ENCODE data around the gene SGCD.
"Not testable (repeated sequence)": the region's sequence is repeated elsewhere in the genome, so short reads cannot be mapped to it uniquely, and the experiment has no call there.

SGCD gene

DNA sequence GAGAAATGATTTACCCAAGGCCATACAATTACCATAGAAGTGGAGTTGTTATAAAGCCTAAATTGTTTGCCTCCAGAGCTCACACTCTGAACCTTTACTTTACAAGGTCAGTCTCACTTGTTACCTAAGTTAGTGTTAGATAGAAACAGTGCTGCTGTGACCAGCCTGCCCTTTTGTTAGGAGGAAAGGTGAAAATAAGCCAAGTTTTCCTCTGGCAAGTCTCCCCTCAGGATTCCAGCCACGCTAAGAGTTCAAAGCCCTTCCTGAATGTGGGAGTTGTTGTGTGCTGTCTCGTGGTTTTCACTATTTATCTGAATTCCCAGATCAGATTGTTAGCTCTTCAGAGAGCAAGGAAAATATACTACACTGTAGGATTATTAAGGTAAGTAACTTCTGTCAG lies 260.0 kb downstream of the SGCD start:
- DNase-seq, result no peak

DNA sequence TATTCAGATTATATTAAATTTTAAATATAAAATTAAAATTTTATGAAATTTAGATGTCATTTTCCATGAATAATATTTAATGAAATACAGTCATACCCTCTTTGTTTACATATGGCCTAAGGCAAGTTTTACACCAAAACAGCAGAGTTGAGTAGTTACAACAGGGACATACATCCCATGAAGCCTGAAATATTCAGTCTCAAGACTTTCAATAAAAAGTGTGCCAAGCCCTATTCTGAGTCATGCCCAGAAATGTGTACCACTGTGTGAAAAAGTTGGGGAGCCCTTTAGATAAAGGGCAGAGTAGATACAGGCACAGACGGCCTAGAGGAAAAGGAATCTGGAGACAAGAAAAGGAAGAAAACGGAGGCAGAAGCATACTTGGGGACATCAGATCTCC lies 261.3 kb downstream of the SGCD start:
- DNase-seq, result no peak

DNA sequence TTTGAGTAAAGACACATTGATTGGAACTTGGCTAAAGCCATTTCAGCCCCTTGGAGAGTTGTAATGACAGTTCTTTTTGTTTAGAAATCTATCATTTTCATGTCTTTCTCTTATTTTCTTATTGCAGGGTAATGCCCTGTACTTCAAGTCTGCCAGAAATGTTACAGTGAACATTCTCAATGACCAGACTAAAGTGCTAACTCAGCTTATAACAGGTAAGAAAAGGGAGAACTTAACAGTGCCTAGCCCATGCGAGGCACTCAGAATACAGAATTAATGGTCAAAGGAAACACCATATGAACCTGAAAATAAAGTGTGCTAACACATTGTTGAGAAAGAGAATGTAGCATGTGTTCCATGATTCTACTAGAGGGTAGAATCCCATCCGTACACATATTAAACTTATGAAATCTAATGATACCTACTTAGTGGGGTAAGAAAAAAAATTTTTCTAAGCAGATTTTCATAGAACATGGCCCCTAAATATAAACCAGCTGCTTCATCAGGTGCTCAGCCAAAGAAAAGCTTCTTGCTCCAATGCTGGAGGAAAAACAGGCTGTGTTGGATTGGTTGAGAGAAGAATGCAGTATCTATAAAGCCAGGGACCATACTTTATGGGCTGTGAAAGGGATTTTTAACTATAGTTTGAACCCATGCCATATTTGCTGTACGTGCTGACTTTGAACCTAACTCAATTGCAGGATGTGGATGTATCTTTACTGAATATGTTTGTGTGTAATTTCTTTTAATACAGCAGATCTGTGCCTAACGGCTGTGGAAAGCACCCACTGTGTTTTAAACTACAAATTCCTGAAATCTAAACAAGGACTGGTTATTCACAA lies 262.4 kb downstream of the SGCD start:
- DNase-seq, result no peak

DNA sequence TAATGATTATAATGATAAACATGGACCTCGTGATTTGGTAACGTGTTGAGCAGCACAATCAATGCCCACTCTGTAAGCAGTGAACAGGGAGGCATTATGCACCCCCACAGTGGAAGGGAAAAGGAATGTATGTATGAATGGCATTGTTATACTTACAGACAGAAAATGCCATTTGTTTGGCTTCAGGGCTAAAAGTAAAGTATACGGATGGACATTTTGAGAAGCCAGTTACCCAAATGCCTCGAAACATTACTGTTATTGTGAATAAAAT lies 262.9 kb downstream of the SGCD start:
- DNase-seq, result no peak

DNA sequence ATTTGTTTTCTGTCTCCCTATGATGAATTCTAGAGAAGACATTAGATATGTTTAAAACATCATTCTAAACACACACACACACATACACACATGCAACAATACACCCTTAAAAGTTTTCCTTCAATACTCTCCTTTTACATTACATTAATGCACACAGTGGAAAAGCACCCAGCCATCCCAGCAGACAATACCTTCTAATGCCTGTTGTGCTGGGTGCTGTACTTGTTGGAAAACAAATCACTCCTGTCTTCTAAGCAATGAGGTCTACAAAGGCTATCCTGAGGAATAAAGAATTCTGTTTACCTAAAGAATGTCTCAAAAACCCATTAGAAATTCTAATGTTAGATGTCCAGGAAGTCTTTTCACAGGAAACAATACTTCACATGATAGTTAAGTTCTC lies 264.0 kb downstream of the SGCD start:
- no peak for DNase-seq

DNA sequence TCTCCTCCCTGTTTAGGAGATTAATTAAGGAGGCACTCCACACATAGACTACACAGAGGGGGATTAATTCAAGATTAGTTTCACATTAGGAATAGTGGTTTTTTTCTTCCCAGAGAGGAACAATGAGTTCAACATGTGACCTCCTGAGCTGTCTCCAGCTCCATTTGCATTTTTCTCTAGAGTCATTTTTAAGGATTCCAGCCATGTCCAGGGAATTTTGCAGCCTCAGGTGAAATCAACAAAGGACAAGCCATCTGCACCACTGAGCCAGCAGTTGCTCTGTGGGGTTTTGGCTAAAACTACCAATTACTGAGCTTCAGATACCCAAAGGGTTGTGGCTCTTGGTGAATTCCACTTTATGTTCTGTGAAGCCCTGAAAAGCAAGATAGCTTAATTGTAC lies 264.7 kb downstream of the SGCD start:
- no peak for DNase-seq

DNA sequence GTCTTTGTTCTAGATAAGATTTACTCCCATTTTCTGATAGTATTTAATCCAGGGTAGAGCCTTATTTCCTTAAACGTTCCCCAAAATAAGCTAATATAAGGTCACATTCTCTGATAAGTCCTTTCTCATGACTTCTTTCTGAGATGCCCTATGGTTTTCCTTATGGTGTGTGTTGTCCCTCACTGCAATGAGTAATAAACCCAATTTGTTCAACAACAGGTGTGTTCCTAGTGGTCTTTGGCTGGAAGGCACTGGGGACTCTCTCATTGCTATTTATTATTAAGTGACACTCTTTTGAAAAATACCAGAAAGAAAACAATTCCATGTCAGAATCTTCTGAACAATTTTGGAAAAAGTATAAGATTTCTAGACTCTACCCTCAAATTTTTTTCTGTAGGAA lies 266.6 kb downstream of the SGCD start:
- DNase-seq, result no peak

DNA sequence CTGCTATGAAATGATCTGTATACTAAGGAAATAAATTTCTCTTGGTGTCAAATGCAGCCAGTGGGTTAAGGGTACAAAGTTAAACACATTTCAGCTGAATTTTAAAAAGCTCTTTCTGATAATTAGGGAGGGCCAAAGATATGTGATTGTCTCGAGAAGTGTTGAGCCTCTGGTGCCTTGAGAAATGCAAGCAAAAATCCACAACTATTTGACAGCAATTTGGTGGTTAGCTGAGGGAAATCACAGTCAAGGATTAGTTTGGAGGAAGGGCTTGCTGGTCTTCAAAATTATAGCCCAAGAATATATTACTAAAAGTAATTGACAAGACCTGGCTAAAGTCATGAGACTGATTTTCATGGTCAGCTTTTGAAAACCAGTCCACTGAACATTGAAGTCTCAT lies 267.4 kb downstream of the SGCD start:
- no peak for DNase-seq

DNA sequence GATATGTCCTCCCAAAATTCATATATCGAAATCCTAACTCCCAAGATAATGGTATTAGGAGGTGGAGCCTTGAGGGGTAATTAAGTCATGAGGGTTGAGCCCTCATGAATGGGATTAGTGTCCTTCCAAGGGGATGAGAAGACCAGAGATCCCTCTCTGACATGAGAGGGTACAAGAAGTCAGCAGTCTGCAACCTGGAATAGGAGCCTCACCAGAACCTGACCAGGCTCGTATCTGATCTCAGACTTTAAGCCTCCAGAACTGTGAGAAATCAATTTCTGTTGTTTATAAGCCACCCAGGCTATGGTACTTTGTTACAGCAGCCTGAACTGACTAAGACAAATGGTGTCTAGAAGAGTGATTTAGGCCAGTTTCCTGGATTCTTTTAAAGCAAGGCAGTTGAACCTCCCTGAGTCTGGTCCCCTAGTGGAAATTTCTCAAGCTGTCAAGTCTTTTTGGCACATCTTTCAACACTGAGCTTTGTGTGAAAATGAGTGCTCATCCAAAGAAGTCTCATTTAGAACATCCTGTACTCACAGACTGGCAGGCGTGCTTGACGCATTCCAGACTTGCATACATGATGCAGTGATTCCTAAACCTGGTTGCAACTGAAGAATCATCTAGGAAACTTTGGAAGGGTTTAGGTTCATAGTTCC lies 268.3 kb downstream of the SGCD start:
- no peak for DNase-seq

DNA sequence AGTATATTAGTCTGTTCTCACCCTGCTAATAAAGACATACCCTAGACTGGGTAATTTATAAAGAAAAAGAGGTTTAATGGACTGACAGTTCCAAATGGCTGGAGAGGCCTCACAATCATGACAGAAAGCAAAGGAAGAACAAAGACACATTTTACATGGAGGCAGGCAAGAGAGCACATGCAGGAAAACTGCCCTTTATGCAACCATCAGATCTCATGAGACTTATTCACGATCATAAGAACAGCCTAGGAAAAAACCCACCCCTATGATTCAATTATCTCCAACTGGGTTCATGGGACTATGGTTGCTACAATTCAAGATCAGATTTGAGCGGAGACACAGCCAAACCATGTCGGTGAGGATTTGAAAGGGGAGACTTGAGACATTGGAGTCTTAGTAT lies 270.3 kb downstream of the SGCD start:
- no peak for DNase-seq

DNA sequence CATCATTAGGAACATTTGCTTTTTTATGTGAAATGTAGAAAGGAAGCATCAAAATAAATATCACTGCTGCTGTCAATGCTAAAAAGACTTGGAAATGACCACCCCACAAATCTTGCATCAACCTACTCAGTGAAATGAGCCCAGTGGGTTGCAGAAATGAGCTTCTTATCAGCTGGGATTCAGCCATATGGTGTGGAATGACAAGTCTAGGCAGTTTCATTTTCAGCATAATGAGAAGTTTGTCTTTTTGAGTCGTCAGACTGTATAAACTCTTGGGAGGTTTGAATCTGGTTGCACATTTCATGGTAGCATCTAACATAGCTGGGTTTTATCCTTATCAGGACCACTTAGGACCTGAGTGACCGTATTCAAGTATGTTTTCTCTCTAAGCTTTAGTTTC lies 272.0 kb downstream of the SGCD start:
- DNase-seq, result no peak

DNA sequence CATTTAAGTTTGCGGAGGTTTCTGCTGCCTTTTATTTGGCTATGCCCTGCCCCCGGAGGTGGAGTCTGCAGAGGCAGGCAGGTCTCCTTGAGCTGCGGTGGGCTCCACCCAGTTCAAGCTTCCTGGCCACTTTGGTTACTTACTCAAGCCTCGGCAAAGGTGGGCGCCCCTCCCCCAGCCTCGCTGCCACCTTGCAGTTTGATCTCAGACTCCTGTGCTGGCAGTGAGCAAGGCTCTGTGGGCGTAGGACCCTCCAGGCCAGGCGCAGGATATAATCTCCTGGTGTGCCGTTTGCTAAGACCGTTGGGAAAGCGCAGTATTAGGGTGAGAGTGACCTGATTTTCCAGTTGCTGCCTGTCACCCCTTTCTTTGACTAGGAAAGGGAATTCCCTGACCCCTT lies 283.6 kb downstream of the SGCD start:
- DNase-seq, result not testable (repeated sequence)

DNA sequence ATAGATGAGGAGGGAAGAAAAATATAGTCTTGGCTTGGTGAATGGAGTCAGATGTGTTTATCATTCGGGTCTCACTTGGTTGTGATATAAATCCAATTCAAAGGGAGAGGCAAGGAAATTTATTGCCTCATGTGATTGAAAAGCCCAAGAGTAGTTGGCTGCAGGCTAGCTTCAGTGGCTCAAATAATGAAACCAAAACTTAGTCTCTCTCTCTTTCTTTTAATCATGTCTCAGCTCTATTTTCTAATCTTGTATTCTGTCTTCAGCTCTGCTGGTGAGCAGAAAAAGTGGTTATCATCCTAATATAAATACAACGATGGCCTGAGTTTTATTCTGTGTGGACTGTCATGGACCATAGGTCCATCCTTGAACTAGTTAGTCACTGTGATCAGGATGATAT lies 288.9 kb downstream of the SGCD start:
- DNase-seq, result no peak

DNA sequence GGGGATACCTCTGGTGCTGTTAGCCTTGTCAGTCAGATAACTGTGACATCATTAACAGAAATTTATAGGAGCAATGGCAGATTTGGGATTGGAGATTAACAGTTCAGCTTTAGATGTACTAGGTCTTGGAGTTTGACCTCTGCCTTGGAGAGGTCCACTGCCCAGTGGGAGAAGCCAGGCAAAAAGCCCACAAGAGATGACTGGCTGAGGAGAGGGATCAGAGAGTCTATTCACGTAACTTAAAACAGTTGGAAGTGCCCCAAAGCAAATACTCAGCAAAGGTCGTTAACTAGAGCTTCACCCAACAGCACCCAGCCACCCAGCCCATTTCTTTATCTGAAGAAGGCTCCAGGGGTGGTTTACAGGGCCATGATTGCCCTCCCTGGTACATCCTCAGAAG lies 290.5 kb downstream of the SGCD start:
- DNase-seq, result no peak

DNA sequence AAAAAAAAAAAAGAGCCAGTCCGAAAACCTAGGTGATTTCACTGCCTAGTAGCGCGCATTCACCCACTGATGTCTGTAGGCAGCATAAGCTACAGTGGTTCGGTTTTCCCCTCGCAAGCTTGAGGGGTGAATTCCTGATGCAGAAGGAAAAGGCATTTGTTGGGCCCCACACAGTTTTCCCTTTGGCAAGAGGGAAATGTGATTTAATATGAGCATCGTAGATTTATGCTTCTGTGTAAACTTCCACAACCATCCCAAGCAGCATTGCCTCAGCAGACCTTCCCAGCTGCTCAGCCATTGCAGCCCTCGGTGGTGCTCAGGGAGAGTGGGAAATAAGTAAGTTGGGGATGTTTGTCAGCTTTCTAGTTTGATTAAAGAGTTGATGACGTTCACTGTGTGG lies 291.6 kb downstream of the SGCD start:
- no peak for DNase-seq

DNA sequence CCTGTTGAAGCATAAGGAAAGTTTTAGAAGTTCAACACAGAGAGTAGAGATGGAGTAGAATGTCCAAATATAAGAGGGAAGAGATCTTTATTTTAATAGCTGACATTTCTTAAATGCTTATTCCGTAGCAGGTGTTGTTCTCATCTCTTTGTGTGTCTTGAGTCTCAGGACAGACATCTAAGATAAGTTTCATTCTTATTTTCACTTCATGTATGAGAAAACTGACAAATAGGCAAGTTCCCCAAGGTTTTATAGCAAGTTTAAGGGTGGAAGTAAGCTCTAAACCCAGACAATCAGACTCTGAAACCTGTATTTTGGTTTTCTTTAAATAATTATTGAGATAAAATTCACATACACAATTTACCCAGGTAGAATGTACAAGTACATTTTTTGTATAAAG lies 294.8 kb downstream of the SGCD start:
- DNase-seq, result no peak

DNA sequence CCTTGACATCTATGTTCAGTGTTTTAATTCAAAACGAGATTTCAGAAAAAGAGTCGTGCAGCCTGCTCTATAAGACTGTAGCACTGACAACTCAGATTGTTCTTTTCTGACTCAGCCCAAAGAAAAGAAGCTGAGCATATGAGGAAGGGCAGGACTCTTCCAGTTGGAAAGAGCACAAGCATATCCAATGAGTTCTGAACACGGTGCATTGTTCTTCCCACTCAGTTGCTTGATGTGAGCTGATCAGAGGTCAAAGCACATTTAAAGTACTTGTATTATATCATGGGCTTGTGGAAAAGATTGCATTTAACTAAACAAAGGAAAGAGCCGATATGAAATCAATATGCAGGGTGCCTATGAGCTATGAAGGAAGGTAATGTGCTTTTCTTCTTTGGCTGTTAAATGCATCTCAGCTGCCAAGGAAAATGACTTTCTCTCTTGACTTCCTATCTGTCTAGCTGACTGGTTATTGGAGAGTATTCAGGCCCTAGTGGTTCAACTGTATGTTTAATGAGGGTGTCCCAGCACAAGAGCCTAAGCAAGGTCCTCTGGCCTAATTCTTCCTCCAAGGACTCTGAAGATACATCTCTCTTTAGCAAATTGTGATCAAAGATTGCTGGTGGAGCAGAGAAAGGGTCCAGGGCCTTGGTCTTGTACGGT lies 296.5 kb downstream of the SGCD start:
- no peak for DNase-seq

DNA sequence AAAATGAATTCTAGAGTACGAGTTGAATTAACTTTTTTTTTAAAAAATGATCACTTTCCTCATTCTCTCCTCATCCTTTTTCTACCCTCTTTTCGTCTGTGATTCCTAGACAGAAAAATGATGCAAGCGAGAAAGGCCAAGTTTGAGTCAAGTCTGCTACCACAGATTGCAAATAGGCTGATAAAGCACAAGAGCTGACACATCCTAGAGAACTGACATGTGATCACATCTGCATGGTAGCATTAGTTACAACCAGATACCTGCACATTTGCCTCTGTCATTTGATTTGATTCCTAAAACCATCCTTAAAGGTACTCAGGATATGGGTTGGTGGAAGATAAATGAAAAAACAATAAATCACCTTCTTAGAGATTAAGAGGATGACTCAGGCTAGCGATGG lies 297.7 kb downstream of the SGCD start:
- DNase-seq, result no peak

DNA sequence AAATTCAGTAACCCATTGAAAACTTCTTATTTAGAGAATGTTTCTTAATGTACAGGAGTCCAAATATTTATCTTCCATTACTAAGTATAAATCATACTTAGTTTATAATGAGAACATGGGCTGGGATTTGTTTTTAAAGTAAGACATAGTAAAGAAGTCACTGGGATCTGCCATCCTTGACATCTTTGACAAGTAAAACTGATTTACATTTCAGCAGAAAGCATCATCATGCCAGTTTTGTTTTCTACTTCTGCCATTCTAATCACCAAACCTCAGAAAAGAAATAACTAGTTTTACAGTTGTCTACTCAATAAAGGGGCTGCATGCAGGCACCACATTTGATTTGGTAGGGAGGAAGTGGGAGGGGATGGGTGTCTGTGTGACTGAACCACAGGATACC lies 301.5 kb downstream of the SGCD start:
- DNase-seq, result no peak

DNA sequence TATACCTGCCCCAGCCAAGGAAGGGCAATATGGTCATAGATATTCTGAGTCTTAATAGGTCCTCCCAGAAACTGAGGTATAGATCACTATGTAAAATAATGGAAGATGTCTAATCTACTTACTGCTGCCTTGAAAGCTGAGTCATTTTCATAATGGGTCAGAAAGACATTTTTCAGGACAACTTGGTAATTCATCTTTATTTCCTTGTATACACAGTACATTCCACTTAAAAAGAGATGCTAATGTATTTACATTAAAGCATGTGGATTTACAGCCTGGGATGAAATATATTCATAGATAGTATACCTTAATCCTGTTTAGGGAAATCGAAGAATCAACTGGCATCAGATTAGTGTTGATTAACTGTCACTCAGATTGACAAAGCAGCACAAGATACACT lies 304.0 kb downstream of the SGCD start:
- no peak for DNase-seq

DNA sequence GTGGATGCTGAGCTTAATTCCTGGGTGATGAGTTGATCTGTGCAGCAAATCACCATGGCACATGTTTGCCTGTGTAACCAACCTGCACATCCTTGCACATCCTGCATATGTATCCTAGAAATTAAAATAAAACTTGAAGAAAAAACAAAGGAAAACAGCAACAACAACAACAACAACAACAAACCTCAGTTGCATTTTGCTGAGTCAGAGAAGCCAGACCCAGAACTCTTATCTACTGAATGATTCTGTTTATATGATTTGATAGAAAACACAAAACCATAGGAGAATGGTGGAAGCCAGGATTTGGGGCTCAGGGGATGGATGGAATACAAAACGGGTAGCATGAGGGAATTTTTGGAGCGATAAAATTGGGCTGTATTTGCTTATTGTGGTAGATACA lies 307.3 kb downstream of the SGCD start:
- no peak for DNase-seq

DNA sequence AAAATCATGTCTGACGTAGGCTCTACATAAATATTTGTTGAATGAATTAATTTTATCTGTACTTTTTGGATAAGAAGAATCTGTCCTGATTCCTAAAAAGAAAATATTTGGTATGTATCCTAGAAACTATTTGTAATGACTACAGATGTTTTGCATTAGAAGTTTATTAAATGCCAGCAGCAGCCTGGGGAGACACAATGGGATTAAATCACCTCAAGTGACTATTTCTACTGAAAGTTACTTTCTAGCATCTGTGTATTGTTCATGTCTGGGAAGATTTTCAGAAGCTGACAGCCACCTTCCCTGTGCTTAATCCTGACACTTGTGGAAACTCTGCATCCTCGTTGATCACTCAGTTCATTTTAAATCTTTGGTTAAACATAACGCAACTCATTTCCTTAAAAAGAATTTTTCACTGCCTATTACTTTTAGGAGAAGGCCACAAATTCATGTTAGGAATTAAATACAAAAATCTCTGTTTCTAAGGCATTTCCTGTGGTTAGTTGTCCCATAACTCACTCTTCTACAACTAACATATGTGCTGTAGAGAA lies 313.8 kb downstream of the SGCD start:
- no peak for DNase-seq

DNA sequence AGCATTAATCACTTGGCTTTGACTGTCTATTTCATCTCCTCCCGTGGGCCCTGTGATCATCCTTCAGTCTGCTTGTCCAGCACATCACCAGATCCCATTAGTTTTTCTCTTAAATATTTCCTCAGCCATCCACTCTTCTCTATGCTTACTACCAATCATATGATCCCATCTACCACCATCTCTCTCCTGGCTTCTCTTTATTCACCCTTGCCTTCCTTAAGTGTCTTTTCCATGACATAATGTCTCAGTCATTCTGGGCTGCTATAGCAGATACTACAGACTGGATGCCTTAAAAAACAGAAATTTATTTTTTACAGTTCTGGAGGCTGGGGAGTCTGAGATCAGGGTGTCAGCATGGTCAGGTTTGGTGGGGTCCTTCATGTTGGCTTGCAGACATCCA lies 314.7 kb downstream of the SGCD start:
- no peak for DNase-seq

DNA sequence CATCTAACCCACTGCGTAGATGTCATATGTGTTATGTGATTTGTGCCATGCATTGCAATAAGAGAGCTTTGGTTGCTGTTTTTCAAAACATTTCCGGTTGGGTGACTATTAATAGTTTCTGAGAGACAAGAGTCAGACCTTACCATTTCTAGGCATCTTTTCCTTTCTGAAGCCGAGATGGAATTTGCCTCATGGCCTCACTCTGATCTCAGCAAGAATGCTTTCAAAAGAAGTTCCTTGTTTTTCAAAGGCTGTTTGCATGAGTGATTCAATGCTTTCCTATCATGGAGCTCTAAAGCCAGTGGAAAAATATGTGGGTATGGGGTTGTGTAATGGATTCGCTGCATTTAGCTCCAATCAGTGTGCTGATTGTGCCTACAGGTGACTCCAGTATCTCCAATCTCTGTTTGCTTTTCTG lies 320.1 kb downstream of the SGCD start:
- no peak for DNase-seq
